Mammary epithelial cell (primary cell): Measurements from ENCODE around the gene MAP3K19.

Experiments used
- CTCF ChIP-seq, 2 donors: IDR thresholded peaks in 1 of 2; conservative IDR thresholded peaks in 1 of 2; 2 replicates each; pipeline ENCODE4 v1.5.1; 2011 to 2012; ENCODE audit warnings: inconsistent platforms in 2 of 2, low read length in 2 of 2, mild to moderate bottlenecking in 2 of 2, control low read depth in 1 of 2, low read depth in 1 of 2; ENCODE audit not compliant: insufficient read depth in 1 of 2; ENCODE audit errors: extremely low read depth in 1 of 2
- EZH2 ChIP-seq: IDR thresholded peaks from 2 replicates; pipeline ENCODE4 v1.6.1; 2012; ENCODE audit warnings: low read length, inconsistent platforms, borderline replicate concordance

- TF ChIP-seq CTCF (conservative IDR thresholded peaks at IDR 0.05 in 1 of 2, IDR thresholded peaks at IDR 0.05 in 1 of 2; ENCODE audit: extremely low read depth in 1 of 2, insufficient read depth in 1 of 2, low read depth in 1 of 2, low read length in 2 of 2), result no peak
- TF ChIP-seq EZH2, result no peak
Observed at GRCh38 chr2:135096665-135097446, 49.6 kb upstream of the MAP3K19 start.
